ENCODE results near the gene SLC1A3.

The SLC1A3 gene

DNA sequence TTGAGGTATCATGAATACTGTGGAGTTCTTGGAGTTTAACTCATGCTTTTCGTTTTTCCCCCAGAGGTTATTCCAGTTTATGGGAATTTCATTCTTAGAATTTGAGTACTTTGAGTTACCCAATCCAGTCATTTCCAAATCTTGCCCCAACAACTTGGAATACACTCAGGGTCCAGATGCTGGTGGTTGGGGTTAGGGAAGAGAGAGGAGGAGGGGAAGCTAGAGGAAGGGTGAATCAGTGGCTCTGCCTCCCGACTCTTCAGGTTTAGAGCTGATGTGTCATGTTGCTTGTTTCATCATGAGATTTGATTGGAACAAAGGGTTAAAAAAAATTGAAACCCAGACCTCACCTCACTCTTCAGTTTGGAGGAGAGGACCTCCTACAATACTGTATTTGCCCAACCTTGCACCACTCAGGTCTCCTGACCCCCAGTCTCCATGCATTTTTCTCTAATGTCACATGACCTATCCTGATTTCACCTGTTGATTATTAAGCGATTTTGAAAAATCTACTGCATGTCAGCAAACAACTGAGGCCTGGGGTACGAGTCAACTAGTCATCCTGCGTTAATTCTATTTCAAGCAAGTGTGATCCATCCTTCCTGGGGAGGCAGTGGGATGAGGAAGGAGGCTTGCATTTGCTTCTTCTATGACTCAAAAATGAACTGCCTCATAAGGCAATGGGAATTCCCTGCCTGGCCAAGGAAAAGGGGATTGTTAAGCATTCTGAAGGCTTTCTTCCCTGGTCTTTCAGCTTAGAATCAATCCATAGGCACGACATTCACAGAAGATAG is 6.2 kb upstream of the SLC1A3 start:
- DNase-seq (ENCODE audit: low read depth in 1 of 2, low spot score in 1 of 2), result no peak

GRCh38 chr5:36600917-36601527 is 5.4 kb upstream of the SLC1A3 start:
- DNase-seq (ENCODE audit: low read depth in 1 of 2, low spot score in 1 of 2), result no peak

DNA sequence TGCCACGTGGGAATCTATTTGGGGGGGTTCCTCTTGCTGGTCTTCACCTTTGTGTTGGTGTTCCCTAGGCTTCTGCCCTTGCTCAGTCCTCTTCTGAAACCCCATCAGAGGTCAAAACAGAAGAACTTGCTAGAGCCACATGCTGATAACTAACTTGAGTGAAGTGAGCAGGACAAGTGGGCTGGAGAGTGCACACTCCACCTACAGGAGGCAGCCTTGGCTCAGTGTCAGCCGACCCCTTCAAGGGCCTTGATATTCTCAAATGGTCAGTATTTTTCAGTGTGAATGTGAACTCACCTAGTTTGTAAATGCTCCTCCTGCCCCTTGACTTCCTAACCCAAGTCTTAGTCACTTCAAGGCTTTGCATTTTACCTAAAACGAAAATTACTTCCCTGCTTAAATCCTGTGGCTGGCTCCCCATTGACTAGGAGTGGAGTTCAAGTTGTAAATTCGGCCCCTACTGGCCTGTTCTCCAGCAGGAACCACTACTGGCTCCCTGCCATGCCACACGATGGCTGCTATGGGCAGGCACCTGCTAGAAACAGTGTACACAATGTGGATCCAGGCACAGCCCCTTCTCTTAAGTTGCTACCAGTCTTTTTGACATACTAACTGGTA is 3.6 kb upstream of the SLC1A3 start:
- no peak for DNase-seq (ENCODE audit: low read depth in 1 of 2, low spot score in 1 of 2)

- DNase-seq (ENCODE audit: low read depth in 1 of 2, low spot score in 1 of 2), result no peak
Measured at GRCh38 chr5:36605241-36605640, 1.2 kb upstream of the SLC1A3 start.

GRCh38 chr5:36606036-36606427 is 374 bp upstream of the SLC1A3 start:
- DNase-seq (ENCODE audit: low read depth in 1 of 2, low spot score in 1 of 2), result no peak

GRCh38 chr5:36607114-36607571 is 737 bp downstream of the SLC1A3 start:
- no peak for DNase-seq (ENCODE audit: low read depth in 1 of 2, low spot score in 1 of 2)

GRCh38 chr5:36607838-36608783 is 1.7 kb downstream of the SLC1A3 start:
- no peak for DNase-seq (ENCODE audit: low read depth in 1 of 2, low spot score in 1 of 2)

- DNase-seq (ENCODE audit: low read depth in 1 of 2, low spot score in 1 of 2), result no peak
Measured at GRCh38 chr5:36610621-36611020, 4.2 kb downstream of the SLC1A3 start.

- no peak for DNase-seq (ENCODE audit: low read depth in 1 of 2, low spot score in 1 of 2)
Measured at GRCh38 chr5:36611520-36612274, 5.3 kb downstream of the SLC1A3 start.

GRCh38 chr5:36613241-36613640 is 6.8 kb downstream of the SLC1A3 start:
- no peak for DNase-seq (ENCODE audit: low read depth in 1 of 2, low spot score in 1 of 2)

- no peak for DNase-seq (ENCODE audit: low read depth in 1 of 2, low spot score in 1 of 2)
Measured at GRCh38 chr5:36613771-36614656, 7.6 kb downstream of the SLC1A3 start.

- no peak for DNase-seq (ENCODE audit: low read depth in 1 of 2, low spot score in 1 of 2)
Measured at GRCh38 chr5:36614657-36615308, 8.4 kb downstream of the SLC1A3 start.

GRCh38 chr5:36619012-36619635 is 12.7 kb downstream of the SLC1A3 start:
- DNase-seq (ENCODE audit: low read depth in 1 of 2, low spot score in 1 of 2), result no peak

- DNase-seq (ENCODE audit: low read depth in 1 of 2, low spot score in 1 of 2), result no peak
Measured at GRCh38 chr5:36621985-36622384, 15.6 kb downstream of the SLC1A3 start.

DNA sequence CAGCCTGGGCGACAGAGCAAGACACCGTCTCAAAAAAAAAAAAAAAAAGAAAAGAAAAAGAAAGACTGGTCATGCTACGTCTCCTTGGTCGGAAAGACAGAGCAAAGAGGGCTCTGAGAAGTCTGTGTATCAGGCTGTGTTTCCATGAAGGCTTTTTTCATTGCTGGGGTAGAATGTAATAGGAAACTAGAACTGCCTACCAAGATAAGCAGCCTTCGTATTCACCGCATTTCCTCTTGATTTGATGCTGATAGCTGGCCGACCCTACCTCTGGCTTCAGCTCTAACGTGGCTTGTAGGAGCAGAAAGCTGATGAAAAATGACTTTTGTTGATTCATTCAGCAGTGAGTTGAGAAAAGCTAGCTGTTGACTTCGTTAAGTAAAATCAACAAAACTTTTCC is 17.4 kb downstream of the SLC1A3 start:
- no peak for DNase-seq (ENCODE audit: low read depth in 1 of 2, low spot score in 1 of 2)

GRCh38 chr5:36624277-36624676 is 17.9 kb downstream of the SLC1A3 start:
- no peak for DNase-seq (ENCODE audit: low read depth in 1 of 2, low spot score in 1 of 2)

DNA sequence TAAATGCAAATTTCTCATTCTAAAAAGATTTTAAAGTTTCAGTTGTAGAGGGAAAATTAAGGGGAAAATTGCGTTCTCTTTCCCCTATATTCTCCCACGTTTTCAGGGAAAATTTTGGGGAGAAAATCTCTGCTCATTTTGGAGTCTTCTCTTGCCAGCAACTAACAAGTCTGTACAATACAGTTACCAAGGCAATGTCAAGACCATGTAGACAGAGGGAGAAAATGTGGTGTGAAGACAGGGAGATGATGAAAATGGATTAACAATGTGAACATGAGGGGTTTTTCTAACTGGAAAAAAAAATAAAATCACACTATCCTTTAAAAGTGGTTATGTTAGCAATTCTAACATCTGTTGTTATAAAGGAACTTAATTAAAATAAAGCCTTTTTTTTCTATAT is 22.3 kb downstream of the SLC1A3 start:
- DNase-seq (ENCODE audit: low read depth in 1 of 2, low spot score in 1 of 2), result no peak

DNA sequence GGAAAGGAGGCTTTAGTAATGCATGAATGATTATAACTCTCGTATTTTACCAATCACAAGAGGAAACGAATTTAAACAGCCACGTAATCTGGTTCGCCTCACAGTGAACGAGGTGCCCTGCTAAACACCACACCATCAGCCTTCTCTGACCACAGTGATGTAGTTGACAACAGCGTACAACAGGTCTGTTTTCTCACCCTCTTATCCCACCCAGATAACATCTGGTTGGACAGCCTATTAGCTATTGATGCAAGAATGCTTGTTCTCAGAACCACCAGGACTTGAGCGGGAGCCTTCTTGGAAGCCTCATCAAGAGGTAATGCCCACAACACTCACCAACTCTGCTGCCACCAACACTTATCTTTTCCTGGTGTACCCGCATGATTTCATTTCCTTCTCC is 23.3 kb downstream of the SLC1A3 start:
- no peak for DNase-seq (ENCODE audit: low read depth in 1 of 2, low spot score in 1 of 2)
